A549 (cell line): ENCODE results near the gene TMEM179.

Experiments used
- CTCF ChIP-seq: fragments of >200 bp; sonication (Bioruptor Twin); formaldehyde crosslinking; IDR thresholded peaks from 3 replicates; pipeline ENCODE4 v1.5.1; 2016
- EP300 ChIP-seq, 2 experiments: fragments of >200 bp; sonication (Bioruptor Twin); formaldehyde crosslinking; IDR thresholded peaks; 2 replicates in 1 of 2; 3 replicates in 1 of 2; pipeline ENCODE4 v1.6.1; 2016 to 2017
- POLR2A ChIP-seq: IDR thresholded peaks from 2 replicates; pipeline ENCODE4 v1.6.1; 2012; ENCODE audit warnings: mild to moderate bottlenecking, low read length

DNA sequence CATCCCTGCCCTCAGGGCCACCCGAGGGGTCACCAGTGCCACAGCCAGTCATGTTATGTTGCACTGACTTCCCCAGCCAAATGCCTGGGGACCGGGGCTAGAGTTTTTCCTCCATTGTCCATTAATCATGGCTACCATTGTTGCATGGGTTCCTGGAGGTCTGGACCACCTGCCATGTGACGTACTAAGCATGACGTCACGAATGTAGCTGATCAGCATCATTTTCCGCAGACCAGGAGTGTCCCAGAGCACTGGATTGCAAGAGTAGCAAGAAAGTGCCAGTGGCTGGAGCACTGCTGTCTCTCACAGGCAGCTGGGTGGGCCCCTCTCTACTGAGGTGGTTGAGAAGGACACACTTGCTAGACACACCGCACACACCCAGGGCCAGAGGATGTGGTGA is 31.9 kb downstream of the TMEM179 start:
- TF ChIP-seq POLR2A (no peak), CTCF (no peak), EP300 (IDR thresholded peaks at IDR 0.05) (no peak)
